SK-N-SH treated with all-trans-retinoic acid at 6 μM for 48 hours (cell line): Measurements from ENCODE around the gene SUPT4H1.

ENCODE experiments used
- ARNTL ChIP-seq: fragments of 450-650 bp; formaldehyde crosslinking; IDR thresholded peaks from 2 replicates; pipeline ENCODE4 v1.5.0; 2020; ENCODE audit warnings: low read depth, mild to moderate bottlenecking, moderate library complexity, borderline replicate concordance
- CREB5 ChIP-seq: fragments of 250-450 bp; sonication (Bioruptor Pico); IDR thresholded peaks from 2 replicates; pipeline ENCODE4 v1.5.1; 2020; ENCODE audit warnings: low read depth, mild to moderate bottlenecking, moderate library complexity
- ESRRG ChIP-seq: fragments of 250-450 bp; sonication (Bioruptor Pico); IDR thresholded peaks from 2 replicates; pipeline ENCODE4 v1.6.1; 2021; ENCODE audit warnings: mild to moderate bottlenecking
- GLIS3 ChIP-seq: fragments of 250-450 bp; sonication (Bioruptor Pico); IDR thresholded peaks from 2 replicates; pipeline ENCODE4 v1.5.0; 2020; ENCODE audit warnings: mild to moderate bottlenecking, moderate library complexity
- ISL1 ChIP-seq: fragments of 250-450 bp; sonication (Bioruptor Pico); IDR thresholded peaks from 2 replicates; pipeline ENCODE4 v2.1.2; 2022; ENCODE audit warnings: mild to moderate bottlenecking, moderate library complexity
- PATZ1 ChIP-seq: fragments of 250-450 bp; sonication (Bioruptor Pico); IDR thresholded peaks from 2 replicates; pipeline ENCODE4 v1.8.0; 2020; ENCODE audit warnings: mild to moderate bottlenecking, moderate library complexity, borderline replicate concordance
- PPARA ChIP-seq: fragments of 250-450 bp; sonication (Bioruptor Pico); IDR thresholded peaks from 2 replicates; pipeline ENCODE4 v1.5.0; 2020; ENCODE audit warnings: mild to moderate bottlenecking, borderline replicate concordance
- RARB ChIP-seq: fragments of 250-450 bp; sonication (Bioruptor Pico); IDR thresholded peaks from 2 replicates; pipeline ENCODE4 v1.8.0; 2021; ENCODE audit warnings: mild to moderate bottlenecking, moderate library complexity
- ZFP30 ChIP-seq: fragments of 450-650 bp; formaldehyde crosslinking; IDR thresholded peaks from 2 replicates; pipeline ENCODE4 v1.5.0; 2022; ENCODE audit warnings: mild to moderate bottlenecking, moderate library complexity

- no peak for TF ChIP-seq GLIS3
- no peak for TF ChIP-seq ESRRG (CRISPR knock-in tag)
- TF ChIP-seq PATZ1 (CRISPR knock-in tag): no peak
- TF ChIP-seq CREB5 (CRISPR knock-in tag): no peak
- TF ChIP-seq RARB (CRISPR knock-in tag): no peak
- TF ChIP-seq ARNTL (CRISPR knock-in tag): no peak
- no peak for TF ChIP-seq ZFP30 (CRISPR knock-in tag)
- TF ChIP-seq PPARA (CRISPR knock-in tag): no peak
- TF ChIP-seq ISL1 (CRISPR knock-in tag): no peak
These were observed 28.0 kb downstream of the SUPT4H1 start for GRCh38 chr17:58324056-58324408.
